ENCODE data around the gene ALDH4A1. TPM values are rescaled to one million over a fixed set of nuclear protein-coding genes. Genes with fewer than 3 reads are reported as not detected.

Gene ALDH4A1
- total RNA-seq, 1 donor from 2014 or later: 6.5 TPM

- Mint-ChIP-seq H3K27ac (no peak overlapping the region), H3K27me3 (peaks cover 3% of the 10 kb centered on the region), H3K36me3 (ENCODE audit: low read depth) (no peaks in the 10 kb centered on the region), H3K4me3 (no peak overlapping the region), H3K4me1 (no peaks in the 10 kb centered on the region), H3K9me3 (no peaks in the 10 kb centered on the region)
- intact Hi-C loops (cut with micrococcal nuclease): no loop called here
- ChIA-PET CTCF (no interaction called here), POLR2A (no interaction called here)
- DNase-seq (no peak), ATAC-seq (ENCODE audit: low read depth) (no peak)
- TF ChIP-seq, protein P1, sequence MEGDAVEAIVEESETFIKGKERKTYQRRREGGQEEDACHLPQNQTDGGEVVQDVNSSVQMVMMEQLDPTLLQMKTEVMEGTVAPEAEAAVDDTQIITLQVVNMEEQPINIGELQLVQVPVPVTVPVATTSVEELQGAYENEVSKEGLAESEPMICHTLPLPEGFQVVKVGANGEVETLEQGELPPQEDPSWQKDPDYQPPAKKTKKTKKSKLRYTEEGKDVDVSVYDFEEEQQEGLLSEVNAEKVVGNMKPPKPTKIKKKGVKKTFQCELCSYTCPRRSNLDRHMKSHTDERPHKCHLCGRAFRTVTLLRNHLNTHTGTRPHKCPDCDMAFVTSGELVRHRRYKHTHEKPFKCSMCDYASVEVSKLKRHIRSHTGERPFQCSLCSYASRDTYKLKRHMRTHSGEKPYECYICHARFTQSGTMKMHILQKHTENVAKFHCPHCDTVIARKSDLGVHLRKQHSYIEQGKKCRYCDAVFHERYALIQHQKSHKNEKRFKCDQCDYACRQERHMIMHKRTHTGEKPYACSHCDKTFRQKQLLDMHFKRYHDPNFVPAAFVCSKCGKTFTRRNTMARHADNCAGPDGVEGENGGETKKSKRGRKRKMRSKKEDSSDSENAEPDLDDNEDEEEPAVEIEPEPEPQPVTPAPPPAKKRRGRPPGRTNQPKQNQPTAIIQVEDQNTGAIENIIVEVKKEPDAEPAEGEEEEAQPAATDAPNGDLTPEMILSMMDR (IDR thresholded peaks at IDR 0.05): no peak
Observed at GRCh38 chr1:18861590-18861989, 40.8 kb downstream of the ALDH4A1 start.

- CTCF ChIA-PET: no interaction called here
Observed at GRCh38 chr1:18861082-18861481, 41.3 kb downstream of the ALDH4A1 start.

DNA sequence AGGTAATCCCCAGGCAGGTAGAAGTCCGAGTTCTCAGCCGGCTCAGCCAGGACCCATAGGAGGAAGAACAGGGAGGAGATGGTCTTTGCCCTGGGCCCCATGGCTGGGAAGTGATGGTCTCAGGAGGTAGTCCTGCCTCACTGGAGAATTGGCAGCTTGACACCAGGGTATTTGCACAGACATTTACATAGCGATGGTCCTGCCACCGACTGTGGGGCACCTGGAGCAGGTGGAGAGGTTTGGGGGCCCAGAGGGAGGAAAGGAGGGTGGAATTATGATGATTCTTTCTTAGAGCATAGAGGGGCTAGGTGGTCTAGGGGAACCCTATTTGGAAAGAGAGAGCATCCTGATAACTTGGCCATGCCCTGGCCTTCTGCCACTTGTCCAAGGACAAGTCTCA, 42.8 kb downstream of the ALDH4A1 start, which contains the start of gene TAS1R2:
TSS of gene TAS1R2 (minus strand) at position 101 of the 400 bp plus-strand sequence. CDS start at position 101, 0 bp downstream.
- ChIA-PET CTCF (no interaction called here), POLR2A (no interaction called here)
- ATAC-seq (ENCODE audit: low read depth): no peak
- Mint-ChIP-seq H3K4me1 (no peaks in the 10 kb centered on the region), H3K27ac (no peak within 1 kb of the TSS), H3K27me3 (peaks cover 3% of the 10 kb centered on the region), H3K36me3 (ENCODE audit: low read depth) (no peaks in the 10 kb centered on the region), H3K4me3 (no peak within 1 kb of the TSS), H3K9me3 (no peaks in the 10 kb centered on the region)
- TF ChIP-seq, protein P1 (IDR thresholded peaks at IDR 0.05): no peak
- no peak for DNase-seq
- intact Hi-C loops (cut with micrococcal nuclease): no loop called here

More at GRCh38 chr1:18861082-18861481, 41.3 kb downstream of the ALDH4A1 start:
- ATAC-seq (ENCODE audit: low read depth) (no peak), DNase-seq (no peak)
- Mint-ChIP-seq H3K27ac (no peak overlapping the region), H3K4me1 (no peaks in the 10 kb centered on the region), H3K4me3 (no peak overlapping the region), H3K27me3 (peaks cover 3% of the 10 kb centered on the region), H3K36me3 (ENCODE audit: low read depth) (no peaks in the 10 kb centered on the region), H3K9me3 (no peaks in the 10 kb centered on the region)
- TF ChIP-seq, protein P1 (IDR thresholded peaks at IDR 0.05): no peak
- POLR2A ChIA-PET: no interaction called here
- intact Hi-C loops (cut with micrococcal nuclease): no loop called here

DNA sequence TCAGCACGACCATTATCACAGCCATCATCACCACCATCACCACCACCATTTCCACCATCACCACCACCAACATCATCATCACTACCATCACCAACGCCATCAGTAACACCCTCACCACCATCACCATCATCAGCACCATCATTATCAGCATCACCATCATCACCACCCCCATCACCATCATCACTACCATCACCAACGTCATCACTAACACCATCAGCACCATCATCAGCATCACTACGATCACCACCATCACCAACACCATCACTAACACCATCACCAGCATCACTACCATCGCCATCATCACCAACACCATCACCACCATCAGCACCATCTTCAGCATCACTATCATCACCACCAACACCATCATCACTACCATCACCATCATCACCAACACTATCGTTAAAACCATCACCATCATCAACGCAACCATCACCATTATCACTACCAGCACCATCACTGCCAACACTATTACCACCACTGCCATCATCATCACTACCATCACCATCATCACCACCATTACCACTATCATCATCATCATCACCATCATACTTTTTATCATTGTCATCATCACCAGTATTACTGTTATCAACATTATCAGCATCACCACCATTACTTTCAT, 44.2 kb downstream of the ALDH4A1 start:
- no peaks in the 10 kb centered on the region for H3K36me3 Mint-ChIP-seq (ENCODE audit: low read depth)
- ChIA-PET CTCF (no interaction called here), POLR2A (no interaction called here)
- intact Hi-C loops (cut with micrococcal nuclease): no loop called here
- no peaks in the 10 kb centered on the region for H3K9me3 Mint-ChIP-seq
- TF ChIP-seq, protein P1 (IDR thresholded peaks at IDR 0.05): no peak
- DNase-seq (no peak), ATAC-seq (ENCODE audit: low read depth) (no peak)
- H3K27ac Mint-ChIP-seq: no peak overlapping the region
- no peaks in the 10 kb centered on the region for H3K4me1 Mint-ChIP-seq
- peaks cover 2% of the 10 kb centered on the region for H3K27me3 Mint-ChIP-seq
- H3K4me3 Mint-ChIP-seq: no peak overlapping the region

DNA sequence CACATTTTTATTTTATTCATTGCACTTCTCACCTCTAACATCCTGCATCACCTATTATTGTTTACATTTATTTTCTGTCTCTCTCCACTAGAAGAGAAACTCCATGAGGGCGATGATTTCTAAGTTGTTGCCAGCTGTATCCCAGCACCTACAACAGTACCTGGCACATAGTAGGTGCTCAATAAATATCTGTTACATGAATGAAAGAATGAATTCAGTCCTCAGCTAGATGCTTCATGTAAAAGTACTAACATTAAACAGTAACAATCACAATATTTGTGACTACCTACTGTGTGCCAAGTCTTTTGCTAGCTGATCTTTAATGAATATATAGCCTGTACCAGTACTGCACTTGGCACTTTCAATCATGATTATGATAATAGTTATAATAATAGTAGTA, 45.9 kb downstream of the ALDH4A1 start:
- TF ChIP-seq, protein P1 (IDR thresholded peaks at IDR 0.05): no peak
- ChIA-PET POLR2A (no interaction called here), CTCF (no interaction called here)
- Mint-ChIP-seq H3K27ac (no peak overlapping the region), H3K9me3 (no peaks in the 10 kb centered on the region), H3K27me3 (no peaks in the 10 kb centered on the region), H3K4me3 (no peak overlapping the region), H3K36me3 (ENCODE audit: low read depth) (no peaks in the 10 kb centered on the region), H3K4me1 (no peaks in the 10 kb centered on the region)
- DNase-seq (no peak), ATAC-seq (ENCODE audit: low read depth) (no peak)
- intact Hi-C loops (cut with micrococcal nuclease): no loop called here
